OCI-LY3 (cell line): ENCODE results near the gene SIRT1.
"Not testable (repeated sequence)": the region's sequence is repeated elsewhere in the genome, so short reads cannot be mapped to it uniquely, and the experiment has no call there.

ENCODE experiments used
- H2AFZ ChIP-seq: fragments of 200-600, 300-600 bp; shearing (Covaris generic); 2 replicates; pipeline ENCODE4 v1.6.0; 2014; ENCODE audit warnings: antibody characterized with exemption, low read depth, low read length
- H3K27ac ChIP-seq: fragments of 200-600, 300-600 bp; sonication (generic); 2 replicates; pipeline ENCODE4 v1.5.1; 2014; ENCODE audit warnings: mild to moderate bottlenecking, low read length, moderate library complexity, mixed read lengths
- H3K27me3 ChIP-seq: fragments of 200-600, 300-600 bp; sonication (generic); 2 replicates; pipeline ENCODE4 v1.6.1; 2014; ENCODE audit warnings: low read depth, low read length, mixed read lengths
- H3K36me3 ChIP-seq: fragments of 200-600, 300-600 bp; sonication (generic); replicated peaks from 2 replicates; pipeline ENCODE3; 2014; ENCODE audit warnings: low read depth, low read length, mixed read lengths
- H3K4me1 ChIP-seq: fragments of 300-600, 200-600 bp; sonication (generic); 2 replicates; pipeline ENCODE4 v1.6.1; 2014; ENCODE audit warnings: low read length, mixed read lengths
- H3K4me2 ChIP-seq: fragments of 200-600, 300-600 bp; sonication (generic); 2 replicates; pipeline ENCODE4 v1.6.1; 2014; ENCODE audit warnings: low read length, mixed read lengths
- H3K4me3 ChIP-seq: fragments of 300-600, 200-600 bp; sonication (generic); 2 replicates; pipeline ENCODE4 v1.5.1; 2014; ENCODE audit warnings: antibody characterized with exemption, mild to moderate bottlenecking, low read length, moderate library complexity
- H3K79me2 ChIP-seq: fragments of 300-600, 200-600 bp; shearing (Covaris generic); 2 replicates; pipeline ENCODE4 v1.6.1; 2014; ENCODE audit warnings: mild to moderate bottlenecking, low read length, mixed read lengths
- H3K9ac ChIP-seq: fragments of 300-600, 200-600 bp; shearing (Covaris generic); 2 replicates; pipeline ENCODE4 v1.6.0; 2014; ENCODE audit warnings: mild to moderate bottlenecking, low read length, moderate library complexity
- H3K9me3 ChIP-seq: fragments of 200-600, 300-600 bp; shearing (Covaris generic); 2 replicates; pipeline ENCODE4 v1.6.1; 2014; ENCODE audit warnings: low read length, mixed read lengths; ENCODE audit not compliant: insufficient read depth
- H4K20me1 ChIP-seq: fragments of 200-600, 300-600 bp; sonication (generic); 2 replicates; pipeline ENCODE4 v1.6.1; 2016; ENCODE audit warnings: low read length, mixed read lengths; ENCODE audit not compliant: insufficient read depth
- CTCF ChIP-seq: fragments of 200-600, 300-600 bp; sonication (generic); IDR thresholded peaks from 2 replicates; pipeline ENCODE4 v1.5.1; 2014; ENCODE audit warnings: antibody characterized with exemption, low read length, low read depth
- EZH2phosphoT487 ChIP-seq: fragments of 200-600 bp; shearing (Covaris generic); IDR thresholded peaks from 2 replicates; pipeline ENCODE4 v1.6.1; 2018; ENCODE audit warnings: antibody characterized with exemption, mixed run types, low read depth

Gene SIRT1

GRCh38 chr10:67959839-67960476 is 75.5 kb downstream of the SIRT1 start:
- H3K79me2 ChIP-seq = no peaks in the 10 kb centered on the region
- H3K4me2 ChIP-seq = no peak overlapping the region
- H3K4me3 ChIP-seq = no peak overlapping the region
- no peaks in the 10 kb centered on the region for H3K36me3 ChIP-seq
- H3K27me3 ChIP-seq = no peaks in the 10 kb centered on the region
- H3K4me1 ChIP-seq = no peaks in the 10 kb centered on the region
- H3K9ac ChIP-seq = no peak overlapping the region
- no peaks in the 10 kb centered on the region for H3K9me3 ChIP-seq
- no peaks in the 10 kb centered on the region for H4K20me1 ChIP-seq
- H2AFZ ChIP-seq = no peak overlapping the region
- H3K27ac ChIP-seq = no peak overlapping the region
- TF ChIP-seq CTCF = no peak
- TF ChIP-seq EZH2phosphoT487 = no peak

DNA sequence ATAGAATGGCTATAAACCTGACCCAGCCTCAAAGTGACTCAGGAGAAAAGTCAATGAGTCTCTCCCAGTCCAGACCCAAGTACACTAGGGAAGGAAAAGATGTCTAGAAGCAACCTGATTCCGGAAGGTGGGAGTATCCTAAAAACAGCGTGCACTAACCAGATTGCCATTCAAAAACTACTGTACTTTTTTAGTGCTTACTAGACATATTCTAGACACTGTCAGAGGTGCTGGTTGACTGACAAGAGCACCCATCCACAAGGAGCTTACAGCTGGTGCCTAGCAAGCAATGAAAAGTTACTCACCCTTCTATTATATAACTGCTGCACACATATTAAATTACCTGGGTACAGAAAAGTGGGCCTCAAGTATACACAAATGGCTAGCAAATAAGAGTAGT is 81.0 kb downstream of the SIRT1 start:
- Histone ChIP-seq H3K27me3 (no peaks in the 10 kb centered on the region), H3K4me3 (no peak overlapping the region), H3K4me1 (no peaks in the 10 kb centered on the region), H4K20me1 (no peaks in the 10 kb centered on the region), H3K4me2 (no peak overlapping the region), H3K36me3 (no peaks in the 10 kb centered on the region), H3K27ac (no peak overlapping the region), H2AFZ (no peak overlapping the region), H3K9ac (no peak overlapping the region), H3K79me2 (no peaks in the 10 kb centered on the region), H3K9me3 (no peaks in the 10 kb centered on the region)
- TF ChIP-seq EZH2phosphoT487 (no peak), CTCF (no peak)

DNA sequence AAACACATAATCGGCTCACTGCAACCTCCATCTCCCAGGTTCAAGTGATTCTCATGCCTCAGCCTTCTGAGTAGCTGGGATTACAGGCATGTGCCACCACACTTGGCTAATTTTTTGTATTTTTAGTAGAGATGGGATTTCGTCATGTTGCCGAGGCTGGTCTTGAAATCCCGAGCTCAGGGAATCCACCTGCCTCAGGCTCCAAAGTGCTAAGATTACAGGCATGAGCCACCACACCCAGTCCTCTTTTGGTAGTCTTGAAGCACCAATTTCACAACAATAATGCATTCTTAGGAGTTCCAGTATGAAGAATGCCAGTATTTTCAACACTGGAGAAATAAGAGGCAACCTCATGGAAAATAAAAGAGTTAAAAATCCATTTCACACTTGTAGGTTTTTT is 81.6 kb downstream of the SIRT1 start:
- H3K4me1 ChIP-seq, H3K27ac ChIP-seq, H3K4me3 ChIP-seq, H3K4me2 ChIP-seq, H3K9ac ChIP-seq, H3K79me2 ChIP-seq, H4K20me1 ChIP-seq, H2AFZ ChIP-seq, H3K9me3 ChIP-seq, H3K27me3 ChIP-seq, H3K36me3 ChIP-seq: not testable (repeated sequence)
